RWPE1 (cell line): ENCODE results near the gene STT3A.
"Not testable (repeated sequence)": the region's sequence is repeated elsewhere in the genome, so short reads cannot be mapped to it uniquely, and the experiment has no call there.

Experiments used
- CTCF ChIA-PET: fragments of 350-600 bp; sonication (Branson Sonifier 250); formaldehyde crosslinking; extraction: SDS; loops from one replicate; lab custom pipeline; 2021; lab: Yijun Ruan, JAX
- POLR2A ChIA-PET: fragments of 400-600 bp; formaldehyde crosslinking; extraction: SDS; loops from one replicate; lab custom pipeline; 2020; ENCODE audit warnings: antibody characterized with exemption; ENCODE audit not compliant: low non-redundant PET; lab: Yijun Ruan, JAX
- DNase-seq: peaks from one replicate; pipeline ENCODE4 v3.0.0; 2012; ENCODE audit warnings: low spot score
- H3K27ac ChIP-seq: fragments of 450-650 bp; 2 replicates; pipeline ENCODE4 v1.5.1; 2017
- TF ChIP-seq, protein P1 (sequence below): fragments of 450-650 bp; conservative IDR thresholded peaks from 2 replicates; pipeline ENCODE4 v1.5.1; 2017; ENCODE audit warnings: low read depth, mild to moderate bottlenecking

Gene STT3A

GRCh38 chr11:125569915-125570621 is 22.6 kb upstream of the STT3A start:
- DNase-seq = peak; percentile 7
- TF ChIP-seq, protein P1, sequence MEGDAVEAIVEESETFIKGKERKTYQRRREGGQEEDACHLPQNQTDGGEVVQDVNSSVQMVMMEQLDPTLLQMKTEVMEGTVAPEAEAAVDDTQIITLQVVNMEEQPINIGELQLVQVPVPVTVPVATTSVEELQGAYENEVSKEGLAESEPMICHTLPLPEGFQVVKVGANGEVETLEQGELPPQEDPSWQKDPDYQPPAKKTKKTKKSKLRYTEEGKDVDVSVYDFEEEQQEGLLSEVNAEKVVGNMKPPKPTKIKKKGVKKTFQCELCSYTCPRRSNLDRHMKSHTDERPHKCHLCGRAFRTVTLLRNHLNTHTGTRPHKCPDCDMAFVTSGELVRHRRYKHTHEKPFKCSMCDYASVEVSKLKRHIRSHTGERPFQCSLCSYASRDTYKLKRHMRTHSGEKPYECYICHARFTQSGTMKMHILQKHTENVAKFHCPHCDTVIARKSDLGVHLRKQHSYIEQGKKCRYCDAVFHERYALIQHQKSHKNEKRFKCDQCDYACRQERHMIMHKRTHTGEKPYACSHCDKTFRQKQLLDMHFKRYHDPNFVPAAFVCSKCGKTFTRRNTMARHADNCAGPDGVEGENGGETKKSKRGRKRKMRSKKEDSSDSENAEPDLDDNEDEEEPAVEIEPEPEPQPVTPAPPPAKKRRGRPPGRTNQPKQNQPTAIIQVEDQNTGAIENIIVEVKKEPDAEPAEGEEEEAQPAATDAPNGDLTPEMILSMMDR = no peak
- CTCF ChIA-PET = interaction anchor here (0.6 to 1.8 kb wide), 4 partner anchors 14 to 1898 kb away, joined by 3 to 9 read pairs (median 4); no protein-coding TSS in a partner anchor
- POLR2A ChIA-PET = interaction anchor here (0.6 kb wide), 1 partner anchor 117 kb away, joined by 8 read pairs; no protein-coding TSS in a partner anchor
- peak overlapping the region; percentile 87 for H3K27ac ChIP-seq

- DNase-seq = no peak
- ChIA-PET CTCF (interaction anchor here (1.0 kb wide), 1 partner anchor 148 kb away, joined by 4 read pairs; no protein-coding TSS in a partner anchor), POLR2A (no interaction called here)
- H3K27ac ChIP-seq = no peak overlapping the region
- TF ChIP-seq, protein P1 = no peak
Measured at GRCh38 chr11:125570952-125571351, 21.7 kb upstream of the STT3A start.

DNA sequence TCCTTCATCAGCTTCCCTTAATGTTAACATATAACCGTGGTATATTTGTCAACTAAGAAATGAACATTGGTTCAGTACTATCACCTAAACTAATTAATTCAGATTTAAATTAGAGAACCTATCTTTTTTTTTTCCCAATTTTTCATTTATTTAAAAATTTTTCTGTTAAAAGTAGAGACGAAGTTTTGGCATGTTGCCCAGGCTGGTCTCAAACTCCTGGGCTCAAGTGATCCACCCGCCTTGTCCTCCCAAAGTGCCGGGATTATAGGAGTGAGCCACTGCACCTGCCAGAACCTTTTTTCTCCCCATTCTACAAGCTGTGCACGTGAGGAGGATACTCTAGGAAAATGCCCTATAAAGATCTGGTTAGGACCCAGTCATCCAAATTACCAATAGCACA is 19.7 kb upstream of the STT3A start:
- CTCF ChIA-PET = interaction anchor here (0.6 kb wide), 2 partner anchors 424 to 1710 kb away, joined by 3 read pairs; no protein-coding TSS in a partner anchor
- DNase-seq = no peak
- TF ChIP-seq, protein P1 = no peak
- no peak overlapping the region for H3K27ac ChIP-seq
- POLR2A ChIA-PET = no interaction called here

GRCh38 chr11:125577181-125577580 is 15.5 kb upstream of the STT3A start:
- POLR2A ChIA-PET, H3K27ac ChIP-seq, CTCF ChIA-PET, DNase-seq: not testable (repeated sequence)

DNA sequence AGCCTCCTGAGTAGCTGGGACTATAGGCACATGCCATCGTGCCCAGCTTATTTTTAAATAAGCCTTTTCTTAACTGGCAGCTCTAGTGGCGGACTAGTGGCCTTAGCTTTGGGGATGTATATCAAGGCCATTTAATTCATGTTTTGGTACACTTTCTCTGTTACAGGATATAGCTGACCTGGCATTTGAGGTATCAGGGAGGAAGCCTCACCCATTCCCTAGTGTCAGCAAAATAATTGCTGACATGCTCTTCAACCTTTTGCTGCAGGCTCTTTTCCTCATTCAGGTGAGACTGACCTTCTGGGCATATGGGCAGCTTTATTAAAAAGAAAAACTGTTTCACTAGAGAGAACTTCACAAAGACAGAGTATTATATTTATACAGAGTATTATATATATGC is 13.9 kb upstream of the STT3A start:
- POLR2A ChIA-PET = interaction anchor here (0.6 kb wide), 1 partner anchor 125 kb away, joined by 6 read pairs; no protein-coding TSS in a partner anchor

DNA sequence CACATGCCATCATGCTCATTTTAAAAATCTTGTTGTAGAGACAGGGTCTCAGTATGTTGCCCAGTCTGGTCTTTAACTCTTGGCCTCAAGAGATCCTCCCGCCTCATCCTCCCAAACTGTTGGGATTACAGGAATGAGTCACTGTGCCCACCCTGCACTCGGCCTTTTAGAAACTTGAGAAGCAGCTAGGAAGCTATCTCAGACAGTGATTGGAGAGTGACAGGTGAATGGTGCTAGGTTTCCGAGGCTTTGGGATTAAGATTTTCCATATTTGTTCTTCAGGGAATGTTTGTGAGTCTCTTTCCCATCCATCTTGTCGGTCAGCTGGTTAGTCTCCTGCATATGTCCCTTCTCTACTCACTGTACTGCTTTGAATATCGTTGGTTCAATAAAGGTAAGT is 12.8 kb upstream of the STT3A start:
- TF ChIP-seq, protein P1 = no peak
- ChIA-PET CTCF (no interaction called here), POLR2A (no interaction called here)
- no peak for DNase-seq
- no peak overlapping the region for H3K27ac ChIP-seq

More for the DNA sequence above, 13.9 kb upstream of the STT3A start:
- no peak overlapping the region for H3K27ac ChIP-seq
- DNase-seq = no peak
- CTCF ChIA-PET = no interaction called here
- TF ChIP-seq, protein P1 = no peak

GRCh38 chr11:125583496-125583895 is 9.2 kb upstream of the STT3A start:
- DNase-seq = no peak
- CTCF ChIA-PET = interaction anchor here (0.7 kb wide), 1 partner anchor 73 kb away, joined by 3 read pairs; no protein-coding TSS in a partner anchor
- TF ChIP-seq, protein P1 = no peak
- no peak overlapping the region for H3K27ac ChIP-seq
- POLR2A ChIA-PET = no interaction called here
